DOHH2 (cell line): ENCODE measurements around the gene AGK.

ENCODE experiments used
- H3F3A ChIP-seq: fragments of 200-600 bp; sonication (generic), shearing (Covaris generic); 2 replicates; pipeline ENCODE4 v1.6.0; 2016; ENCODE audit warnings: antibody characterized with exemption, mild to moderate bottlenecking; ENCODE audit not compliant: control insufficient read depth, insufficient read depth
- H3K27ac ChIP-seq: fragments of 200-600 bp; sonication (generic); 2 replicates; pipeline ENCODE4 v1.5.1; 2014; ENCODE audit warnings: low read depth, mild to moderate bottlenecking, low read length, moderate library complexity
- H3K27me3 ChIP-seq: fragments of 200-600 bp; sonication (generic); 2 replicates; pipeline ENCODE4 v1.6.1; 2014; ENCODE audit warnings: mild to moderate bottlenecking, low read length, mixed read lengths; ENCODE audit not compliant: control insufficient read depth
- H3K36me3 ChIP-seq: fragments of 200-600 bp; sonication (generic); 2 replicates; pipeline ENCODE4 v1.6.1; 2014; ENCODE audit warnings: mild to moderate bottlenecking, low read length, moderate library complexity, mixed read lengths; ENCODE audit not compliant: control insufficient read depth
- H3K4me1 ChIP-seq: fragments of 200-600 bp; sonication (generic); 2 replicates; pipeline ENCODE4 v1.6.1; 2014; ENCODE audit warnings: mild to moderate bottlenecking, low read length, mixed read lengths; ENCODE audit not compliant: control insufficient read depth
- H3K4me2 ChIP-seq: fragments of 200-600 bp; sonication (generic); 2 replicates; pipeline ENCODE4 v1.6.0; 2014; ENCODE audit warnings: mild to moderate bottlenecking, low read length, moderate library complexity
- H3K4me3 ChIP-seq: fragments of 200-600 bp; sonication (generic); 2 replicates; pipeline ENCODE4 v1.5.1; 2014; ENCODE audit warnings: mild to moderate bottlenecking, low read length, mixed read lengths
- H3K79me2 ChIP-seq: fragments of 200-600 bp; sonication (generic); 2 replicates; pipeline ENCODE4 v1.6.1; 2014; ENCODE audit warnings: mild to moderate bottlenecking, low read length, mixed read lengths; ENCODE audit not compliant: control insufficient read depth
- H3K9me2 ChIP-seq: fragments of 200-600 bp; sonication (generic); replicated peaks from 2 replicates; pipeline ENCODE4 v1.6.1; 2014; ENCODE audit warnings: mild to moderate bottlenecking, low read length, mixed read lengths; ENCODE audit not compliant: control insufficient read depth
- H3K9me3 ChIP-seq: fragments of 200-600 bp; sonication (generic); 2 replicates; pipeline ENCODE4 v1.6.1; 2014; ENCODE audit warnings: antibody characterized with exemption, low read length, mixed read lengths; ENCODE audit not compliant: control insufficient read depth, insufficient read depth
- H4K20me1 ChIP-seq: fragments of 200-600 bp; sonication (generic); 2 replicates; pipeline ENCODE4 v1.6.0; 2014; ENCODE audit warnings: low read depth, mild to moderate bottlenecking, antibody characterized with exemption, low read length, moderate library complexity; ENCODE audit not compliant: control insufficient read depth, insufficient read depth
- CTCF ChIP-seq: fragments of 200-600 bp; sonication (generic); IDR thresholded peaks from one replicate; pipeline ENCODE4 v1.5.1; 2014; ENCODE audit warnings: antibody characterized with exemption, mild to moderate bottlenecking, low read depth, low read length; ENCODE audit not compliant: poor library complexity, severe bottlenecking
- EZH2phosphoT487 ChIP-seq: fragments of 200-600 bp; sonication (generic); IDR thresholded peaks from 2 replicates; pipeline ENCODE4 v1.6.1; 2017; ENCODE audit warnings: borderline replicate concordance, mild to moderate bottlenecking, antibody characterized with exemption, low read length, moderate library complexity, mixed read lengths

Gene AGK

DNA sequence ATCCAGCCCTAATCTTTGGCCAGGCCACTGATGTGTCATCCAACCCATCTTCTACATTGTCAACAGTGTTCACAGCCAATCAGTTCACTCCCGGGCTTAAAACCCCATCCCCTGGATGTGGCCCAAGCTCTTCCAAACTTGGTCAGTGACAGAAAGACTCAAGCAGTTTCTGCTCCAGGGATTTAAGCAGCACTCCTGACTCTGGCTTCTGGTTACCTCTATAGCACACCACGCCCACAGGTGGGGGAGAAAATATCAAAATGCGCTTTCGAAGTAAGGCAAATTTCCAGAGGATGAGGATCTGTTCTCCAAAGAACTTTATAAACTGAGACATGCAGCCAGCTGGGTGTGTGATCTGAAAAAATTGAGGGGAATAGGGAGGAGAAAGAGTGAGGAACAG lies 114.9 kb downstream of the AGK start:
- no peaks in the 10 kb centered on the region for H3F3A ChIP-seq
- no peaks in the 10 kb centered on the region for H4K20me1 ChIP-seq
- H3K9me2 ChIP-seq = no peaks in the 10 kb centered on the region
- no peaks in the 10 kb centered on the region for H3K9me3 ChIP-seq
- H3K4me2 ChIP-seq = no peak overlapping the region
- TF ChIP-seq EZH2phosphoT487 = no peak
- no peak for TF ChIP-seq CTCF
- no peaks in the 10 kb centered on the region for H3K27me3 ChIP-seq
- peaks cover 6% of the 10 kb centered on the region for H3K4me1 ChIP-seq
- H3K79me2 ChIP-seq = no peaks in the 10 kb centered on the region
- no peak overlapping the region for H3K4me3 ChIP-seq
- no peaks in the 10 kb centered on the region for H3K36me3 ChIP-seq
- H3K27ac ChIP-seq = no peak overlapping the region

DNA sequence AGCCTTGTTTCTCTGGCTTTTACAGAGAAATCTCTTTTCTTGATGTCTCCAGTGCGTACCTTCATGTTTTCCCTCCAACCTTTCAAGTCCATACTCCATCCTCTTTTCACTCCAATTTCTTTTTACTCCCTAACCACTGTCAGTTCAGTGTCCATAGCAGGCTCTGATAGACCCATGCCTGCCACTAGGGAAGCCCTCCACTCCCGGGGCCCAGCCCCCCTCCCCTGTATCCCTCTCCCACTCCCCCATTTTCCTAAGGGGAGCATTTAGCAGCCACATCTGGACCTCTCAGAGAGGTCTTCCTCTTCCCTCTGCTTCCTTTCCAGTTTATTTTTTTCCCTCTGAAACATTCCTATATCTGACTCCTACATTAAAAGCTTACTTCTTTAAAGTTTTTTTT lies 117.6 kb downstream of the AGK start:
- no peaks in the 10 kb centered on the region for H3K79me2 ChIP-seq
- no peak overlapping the region for H3K4me2 ChIP-seq
- no peaks in the 10 kb centered on the region for H3K27me3 ChIP-seq
- no peaks in the 10 kb centered on the region for H3F3A ChIP-seq
- no peak for TF ChIP-seq CTCF
- TF ChIP-seq EZH2phosphoT487 = no peak
- no peak overlapping the region for H3K4me3 ChIP-seq
- H3K9me3 ChIP-seq = no peaks in the 10 kb centered on the region
- H3K4me1 ChIP-seq = no peaks in the 10 kb centered on the region
- no peak overlapping the region for H3K27ac ChIP-seq
- H3K9me2 ChIP-seq = no peaks in the 10 kb centered on the region
- no peaks in the 10 kb centered on the region for H4K20me1 ChIP-seq
- H3K36me3 ChIP-seq = no peaks in the 10 kb centered on the region

GRCh38 chr7:141671705-141672496 lies 120.7 kb downstream of the AGK start:
- Histone ChIP-seq H3K27ac (no peak overlapping the region), H3K79me2 (no peaks in the 10 kb centered on the region), H3K4me1 (peaks cover 3% of the 10 kb centered on the region; the same call in 1 of the 2 replicates), H3K4me3 (no peak overlapping the region), H4K20me1 (no peaks in the 10 kb centered on the region), H3F3A (no peaks in the 10 kb centered on the region), H3K36me3 (no peaks in the 10 kb centered on the region), H3K9me2 (no peaks in the 10 kb centered on the region), H3K4me2 (no peak overlapping the region), H3K27me3 (0 out of 2 replicates have a peak, but pooled peaks cover 3% of the 10 kb centered on the region), H3K9me3 (no peaks in the 10 kb centered on the region)
- no peak for TF ChIP-seq EZH2phosphoT487
- TF ChIP-seq CTCF = no peak
